Measurements from ENCODE around the gene DOCK1.
A peak's percentile ranks its signal among the peaks of the same experiment; 100 is the strongest.

DOCK1 gene

DNA sequence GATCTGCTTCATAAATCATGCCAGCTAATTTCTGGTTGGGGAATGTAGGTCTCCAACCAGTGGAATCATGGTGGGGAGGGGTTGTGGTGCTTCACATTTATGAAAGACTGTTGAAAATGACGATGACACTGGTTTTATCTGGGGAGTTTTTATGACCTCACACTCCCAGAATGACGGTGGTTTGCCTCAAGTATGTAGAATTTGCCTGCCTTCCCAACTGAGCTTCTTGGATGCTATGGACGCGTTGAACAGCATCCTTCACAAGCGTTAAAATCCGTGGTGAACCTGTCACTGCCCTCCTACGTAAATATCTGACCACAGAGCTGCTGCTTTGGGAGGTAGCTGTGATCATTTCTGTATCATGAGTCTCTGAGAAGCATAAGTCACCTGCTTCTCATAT lies 287.9 kb downstream of the DOCK1 start:
- Histone ChIP-seq H3K4me1 (peaks cover 3% of the 10 kb centered on the region), H3K4me2 (ENCODE audit: low read length) (no peak overlapping the region), H3K9me3 (ENCODE audit: control insufficient read depth, low read length) (no peaks in the 10 kb centered on the region), H3K36me3 (ENCODE audit: control insufficient read depth, insufficient read depth, low read length) (no peaks in the 10 kb centered on the region), H3K27ac (no peak overlapping the region), H3K27me3 (ENCODE audit: control insufficient read depth, insufficient read depth, low read length) (no peaks in the 10 kb centered on the region), H3K9ac (no peak overlapping the region), H2AFZ (no peak overlapping the region), H3K4me3 (ENCODE audit: low read depth, low read length) (no peak overlapping the region), H3K79me2 (no peaks in the 10 kb centered on the region)
- no peak for TF ChIP-seq CTCF (IDR thresholded peaks at IDR 0.05)

- H3K79me2 ChIP-seq: no peaks in the 10 kb centered on the region
- no peaks in the 10 kb centered on the region for H3K36me3 ChIP-seq (ENCODE audit: control insufficient read depth, insufficient read depth, low read length)
- H3K9ac ChIP-seq: no peak overlapping the region
- TF ChIP-seq CTCF (IDR thresholded peaks at IDR 0.05): no peak
- H3K4me2 ChIP-seq (ENCODE audit: low read length): no peak overlapping the region
- H3K27ac ChIP-seq: no peak overlapping the region
- no peaks in the 10 kb centered on the region for H3K27me3 ChIP-seq (ENCODE audit: control insufficient read depth, insufficient read depth, low read length)
- no peaks in the 10 kb centered on the region for H3K9me3 ChIP-seq (ENCODE audit: control insufficient read depth, low read length)
- H3K4me1 ChIP-seq: peaks cover 3% of the 10 kb centered on the region
- H3K4me3 ChIP-seq (ENCODE audit: low read depth, low read length): no peak overlapping the region
- H2AFZ ChIP-seq: no peak overlapping the region
Measured at GRCh38 chr10:127194111-127194510, 288.9 kb downstream of the DOCK1 start.

- peaks cover 3% of the 10 kb centered on the region for H3K4me1 ChIP-seq
- H3K27ac ChIP-seq: no peak overlapping the region
- TF ChIP-seq CTCF (IDR thresholded peaks at IDR 0.05): no peak
- no peak overlapping the region for H2AFZ ChIP-seq
- H3K79me2 ChIP-seq: no peaks in the 10 kb centered on the region
- no peak overlapping the region for H3K4me3 ChIP-seq (ENCODE audit: low read depth, low read length)
- H3K4me2 ChIP-seq (ENCODE audit: low read length): no peak overlapping the region
- H3K36me3 ChIP-seq (ENCODE audit: control insufficient read depth, insufficient read depth, low read length): no peaks in the 10 kb centered on the region
- H3K9ac ChIP-seq: no peak overlapping the region
- H3K27me3 ChIP-seq (ENCODE audit: control insufficient read depth, insufficient read depth, low read length): no peaks in the 10 kb centered on the region
- no peaks in the 10 kb centered on the region for H3K9me3 ChIP-seq (ENCODE audit: control insufficient read depth, low read length)
Measured at GRCh38 chr10:127194599-127194998, 289.4 kb downstream of the DOCK1 start.

DNA sequence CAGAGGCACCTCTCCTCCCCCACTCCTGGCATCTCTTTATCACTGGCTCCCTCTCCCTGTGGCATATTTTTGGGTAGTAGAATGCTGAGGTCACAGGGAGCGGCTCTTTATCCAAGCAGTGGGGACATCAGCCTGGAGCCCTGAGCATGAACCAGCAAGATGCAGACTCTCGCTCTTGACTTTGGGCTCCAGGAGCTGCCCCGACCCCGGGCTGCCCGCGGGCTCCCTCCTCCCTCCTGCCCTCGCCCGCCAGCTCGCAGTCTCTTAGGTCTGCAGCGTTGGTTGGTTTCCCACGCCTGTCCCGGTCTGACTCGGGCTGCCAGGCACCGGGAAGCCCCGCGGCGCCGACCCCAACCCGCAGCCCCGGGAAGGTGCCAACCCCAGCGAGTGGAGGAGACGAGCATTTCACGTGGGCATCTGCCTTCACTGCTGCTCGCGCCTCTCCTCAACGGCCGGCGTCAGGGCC lies 289.8 kb downstream of the DOCK1 start:
- no peak for TF ChIP-seq CTCF (IDR thresholded peaks at IDR 0.05)
- H3K4me3 ChIP-seq (ENCODE audit: low read depth, low read length): no peak overlapping the region
- H3K27me3 ChIP-seq (ENCODE audit: control insufficient read depth, insufficient read depth, low read length): no peaks in the 10 kb centered on the region

DNA sequence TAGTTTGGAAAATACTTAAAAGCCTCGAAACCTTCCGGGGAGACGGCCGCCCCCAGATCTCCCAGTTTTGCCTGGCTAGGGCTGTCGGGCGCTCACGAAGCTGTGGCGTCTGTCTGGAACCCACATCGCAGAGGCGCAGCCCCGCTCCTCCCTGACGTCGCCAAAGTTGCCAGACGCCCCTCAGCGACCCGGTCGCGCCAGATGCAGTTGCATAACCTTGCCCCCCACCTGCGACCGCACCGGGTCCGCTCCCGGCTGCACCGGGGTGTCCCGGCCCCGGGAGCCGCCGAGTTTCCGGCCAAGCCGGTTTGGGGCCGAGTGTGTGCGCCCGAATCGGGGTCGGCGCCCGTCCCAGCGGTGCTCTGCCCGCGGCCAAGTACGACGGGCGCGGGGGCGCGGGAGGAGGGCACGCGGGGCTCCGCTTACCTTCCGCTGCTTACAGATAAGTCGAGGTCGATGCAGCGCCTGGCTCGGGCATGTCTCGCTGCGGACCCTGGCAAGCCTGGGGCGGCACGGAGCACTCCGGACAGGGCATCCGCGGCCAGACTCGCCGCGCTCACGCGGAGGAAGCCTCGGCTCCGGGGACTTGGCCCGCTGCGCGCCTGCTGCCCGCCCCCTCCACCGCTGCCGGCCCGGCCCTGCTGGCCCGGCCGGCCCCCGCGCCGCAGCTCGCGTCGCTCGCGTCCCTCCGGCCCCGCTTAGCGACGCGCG lies 290.5 kb downstream of the DOCK1 start:
- Histone ChIP-seq H3K27me3 (ENCODE audit: control insufficient read depth, insufficient read depth, low read length) (no peaks in the 10 kb centered on the region), H3K4me1 (peaks cover 3% of the 10 kb centered on the region), H3K27ac (no peak overlapping the region), H3K4me3 (ENCODE audit: low read depth, low read length) (peak overlapping the region; percentile 13), H3K9ac (no peak overlapping the region), H3K9me3 (ENCODE audit: control insufficient read depth, low read length) (no peaks in the 10 kb centered on the region), H3K4me2 (ENCODE audit: low read length) (peak overlapping the region; percentile 63), H3K36me3 (ENCODE audit: control insufficient read depth, insufficient read depth, low read length) (no peaks in the 10 kb centered on the region), H2AFZ (no peak overlapping the region), H3K79me2 (no peaks in the 10 kb centered on the region)
- TF ChIP-seq CTCF (IDR thresholded peaks at IDR 0.05): no peak

More for the DNA sequence above, 289.8 kb downstream of the DOCK1 start:
- Histone ChIP-seq H3K36me3 (ENCODE audit: control insufficient read depth, insufficient read depth, low read length) (no peaks in the 10 kb centered on the region), H3K9ac (no peak overlapping the region), H3K9me3 (ENCODE audit: control insufficient read depth, low read length) (no peaks in the 10 kb centered on the region), H3K79me2 (no peaks in the 10 kb centered on the region), H2AFZ (no peak overlapping the region), H3K27ac (no peak overlapping the region), H3K4me1 (peaks cover 3% of the 10 kb centered on the region), H3K4me2 (ENCODE audit: low read length) (peak overlapping the region; percentile 63)

Measured in parathyroid adenoma (tissue), 2 donors.